Activated T-helper 2 cell treated with anti-CD3 and anti-CD28 coated beads, Interferon-gamma antibody, Interleukin-2, Interleukin-4, amounts not matched to agents 10 μg/mL and 5 μg/mL and 100 μg/mL, durations not matched to agents 14 hours and 24 hours and 36 hours (primary cell): Measurements from ENCODE around the gene ADD2. TPM values are rescaled to one million over a fixed set of nuclear protein-coding genes. Genes with fewer than 3 reads are reported as not detected.

Experiments used
- DNase-seq: peaks from one replicate; pipeline ENCODE4 v3.0.0; 2021; ENCODE audit warnings: low spot score
- H3K27ac Mint-ChIP-seq: one replicate; pipeline ENCODE4 v1.8.0; 2021; ENCODE audit warnings: mixed read lengths
- H3K27me3 Mint-ChIP-seq: one replicate; pipeline ENCODE4 v1.8.0; 2021; ENCODE audit warnings: low read depth, mixed read lengths
- H3K36me3 Mint-ChIP-seq: one replicate; pipeline ENCODE4 v1.8.0; 2021; ENCODE audit warnings: low read depth, mixed read lengths
- H3K4me1 Mint-ChIP-seq: one replicate; pipeline ENCODE4 v1.8.0; 2021; ENCODE audit warnings: low read depth, mixed read lengths
- H3K4me3 Mint-ChIP-seq: one replicate; pipeline ENCODE4 v1.8.0; 2021; ENCODE audit warnings: low read depth, mild to moderate bottlenecking, moderate library complexity, mixed read lengths
- H3K9me3 Mint-ChIP-seq: one replicate; pipeline ENCODE4 v1.8.0; 2021; ENCODE audit warnings: mixed read lengths
- intact Hi-C: fragments of 100-400 bp; cut with micrococcal nuclease; formaldehyde crosslinking; loops from one replicate; pipeline ENCODE4 v1.15.1; 2023
- total RNA-seq: library from RNA; stranded (reverse); gene quantifications from 2 replicates; pipeline ENCODE4 v1.2.3, GENCODE V29; 2022

ADD2 gene
- total RNA-seq, 1 donor from 2014 or later, result 3.2 TPM

GRCh38 chr2:70674636-70675430 is 93.2 kb downstream of the ADD2 start:
- Mint-ChIP-seq H3K27ac (no peak overlapping the region), H3K36me3 (no peaks in the 10 kb centered on the region), H3K27me3 (no peaks in the 10 kb centered on the region), H3K4me1 (no peaks in the 10 kb centered on the region), H3K4me3 (no peak overlapping the region), H3K9me3 (no peaks in the 10 kb centered on the region)
- intact Hi-C loops, result no loop called here
- DNase-seq, result no peak

GRCh38 chr2:70673041-70673647 is 94.9 kb downstream of the ADD2 start:
- DNase-seq, result no peak
- H3K27me3 Mint-ChIP-seq, result no peaks in the 10 kb centered on the region
- no peaks in the 10 kb centered on the region for H3K36me3 Mint-ChIP-seq
- H3K4me3 Mint-ChIP-seq, result no peak overlapping the region
- H3K9me3 Mint-ChIP-seq, result no peaks in the 10 kb centered on the region
- no peaks in the 10 kb centered on the region for H3K4me1 Mint-ChIP-seq
- H3K27ac Mint-ChIP-seq, result no peak overlapping the region
- intact Hi-C loops, result no loop called here

GRCh38 chr2:70671092-70671675 is 96.8 kb downstream of the ADD2 start:
- Mint-ChIP-seq H3K9me3 (no peaks in the 10 kb centered on the region), H3K36me3 (no peaks in the 10 kb centered on the region), H3K27me3 (no peaks in the 10 kb centered on the region), H3K4me1 (no peaks in the 10 kb centered on the region), H3K27ac (no peak overlapping the region), H3K4me3 (no peak overlapping the region)
- no peak for DNase-seq
- intact Hi-C loops, result no loop called here

- Mint-ChIP-seq H3K4me3 (no peak overlapping the region), H3K27me3 (no peaks in the 10 kb centered on the region), H3K4me1 (no peaks in the 10 kb centered on the region), H3K36me3 (no peaks in the 10 kb centered on the region), H3K27ac (no peak overlapping the region), H3K9me3 (no peaks in the 10 kb centered on the region)
- no peak for DNase-seq
- intact Hi-C loops, result no loop called here
Measured at GRCh38 chr2:70670626-70671025, 97.4 kb downstream of the ADD2 start.

- H3K9me3 Mint-ChIP-seq, result no peaks in the 10 kb centered on the region
- no peak for DNase-seq
- H3K36me3 Mint-ChIP-seq, result no peaks in the 10 kb centered on the region
- H3K4me3 Mint-ChIP-seq, result no peak overlapping the region
- no peaks in the 10 kb centered on the region for H3K4me1 Mint-ChIP-seq
- H3K27ac Mint-ChIP-seq, result no peak overlapping the region
- H3K27me3 Mint-ChIP-seq, result no peaks in the 10 kb centered on the region
- intact Hi-C loops, result no loop called here
Measured at GRCh38 chr2:70670202-70670601, 97.8 kb downstream of the ADD2 start.

GRCh38 chr2:70668911-70669310 is 99.1 kb downstream of the ADD2 start:
- no peaks in the 10 kb centered on the region for H3K27me3 Mint-ChIP-seq
- H3K9me3 Mint-ChIP-seq, result no peaks in the 10 kb centered on the region
- H3K36me3 Mint-ChIP-seq, result no peaks in the 10 kb centered on the region
- H3K4me3 Mint-ChIP-seq, result no peak overlapping the region
- peaks cover 8% of the 10 kb centered on the region for H3K4me1 Mint-ChIP-seq
- intact Hi-C loops, result no loop called here
- DNase-seq, result no peak
- no peak overlapping the region for H3K27ac Mint-ChIP-seq

GRCh38 chr2:70668432-70668831 is 99.6 kb downstream of the ADD2 start:
- Mint-ChIP-seq H3K36me3 (no peaks in the 10 kb centered on the region), H3K27ac (no peak overlapping the region), H3K27me3 (no peaks in the 10 kb centered on the region), H3K4me1 (peaks cover 12% of the 10 kb centered on the region), H3K4me3 (no peak overlapping the region), H3K9me3 (no peaks in the 10 kb centered on the region)
- intact Hi-C loops, result no loop called here
- no peak for DNase-seq

GRCh38 chr2:70664525-70664924 is 103.5 kb downstream of the ADD2 start:
- Mint-ChIP-seq H3K4me1 (peaks cover 12% of the 10 kb centered on the region), H3K27me3 (peaks cover 4% of the 10 kb centered on the region), H3K36me3 (no peaks in the 10 kb centered on the region), H3K9me3 (no peaks in the 10 kb centered on the region), H3K4me3 (no peak overlapping the region), H3K27ac (no peak overlapping the region)
- DNase-seq, result no peak
- intact Hi-C loops, result no loop called here

- H3K4me1 Mint-ChIP-seq, result peaks cover 12% of the 10 kb centered on the region
- no peaks in the 10 kb centered on the region for H3K36me3 Mint-ChIP-seq
- no peak overlapping the region for H3K27ac Mint-ChIP-seq
- DNase-seq, result no peak
- no peaks in the 10 kb centered on the region for H3K9me3 Mint-ChIP-seq
- peaks cover 4% of the 10 kb centered on the region for H3K27me3 Mint-ChIP-seq
- H3K4me3 Mint-ChIP-seq, result no peak overlapping the region
- intact Hi-C loops, result no loop called here
Measured at GRCh38 chr2:70663411-70663810, 104.6 kb downstream of the ADD2 start.

- H3K27me3 Mint-ChIP-seq, result peaks cover 4% of the 10 kb centered on the region
- H3K9me3 Mint-ChIP-seq, result no peaks in the 10 kb centered on the region
Measured at GRCh38 chr2:70659551-70659950, 108.4 kb downstream of the ADD2 start.

GRCh38 chr2:70658476-70658875 is 109.5 kb downstream of the ADD2 start:
- no peaks in the 10 kb centered on the region for H3K9me3 Mint-ChIP-seq
- H3K27ac Mint-ChIP-seq, result no peak overlapping the region
- H3K36me3 Mint-ChIP-seq, result no peaks in the 10 kb centered on the region
- no peak for DNase-seq
- peaks cover 15% of the 10 kb centered on the region for H3K4me1 Mint-ChIP-seq
- H3K27me3 Mint-ChIP-seq, result peaks cover 12% of the 10 kb centered on the region
- no peak overlapping the region for H3K4me3 Mint-ChIP-seq
- intact Hi-C loops, result loop anchor here (5.0 to 10.0 kb wide), 3 partner anchors 109 to 286 kb away; partner anchors contain the start of gene ADD2

More at GRCh38 chr2:70659551-70659950, 108.4 kb downstream of the ADD2 start:
- no peak overlapping the region for H3K4me3 Mint-ChIP-seq
- DNase-seq, result no peak
- H3K4me1 Mint-ChIP-seq, result peaks cover 23% of the 10 kb centered on the region
- H3K36me3 Mint-ChIP-seq, result no peaks in the 10 kb centered on the region
- intact Hi-C loops, result loop anchor here (5.0 to 10.0 kb wide), 3 partner anchors 108 to 285 kb away; partner anchors contain the start of gene ADD2
- H3K27ac Mint-ChIP-seq, result no peak overlapping the region

GRCh38 chr2:70657246-70657645 is 110.8 kb downstream of the ADD2 start:
- no peaks in the 10 kb centered on the region for H3K36me3 Mint-ChIP-seq
- peaks cover 15% of the 10 kb centered on the region for H3K4me1 Mint-ChIP-seq
- H3K27ac Mint-ChIP-seq, result no peak overlapping the region
- no peak overlapping the region for H3K4me3 Mint-ChIP-seq
- intact Hi-C loops, result loop anchor here (5.0 to 10.0 kb wide), 3 partner anchors 110 to 288 kb away; partner anchors contain the start of gene ADD2
- H3K9me3 Mint-ChIP-seq, result no peaks in the 10 kb centered on the region
- DNase-seq, result no peak
- peaks cover 20% of the 10 kb centered on the region for H3K27me3 Mint-ChIP-seq
